GM19372 (cell line): Measurements from ENCODE around the gene COA6.
"Not testable (repeated sequence)": the region's sequence is repeated elsewhere in the genome, so short reads cannot be mapped to it uniquely, and the experiment has no call there.

Source experiments
- ATAC-seq: cut with Tn5 transposase; IDR thresholded peaks from one replicate; pipeline ENCODE4 v1.9.1; 2021; ENCODE audit warnings: mild to moderate bottlenecking, low read depth, moderate library complexity; ENCODE audit not compliant: unreplicated experiment

COA6 gene

GRCh38 chr1:234373064-234373958, at the start of gene COA6:
Gene COA6 (plus strand): TSS chr1:234373456. CDS start chr1:234373467, 11 bp downstream.
- ATAC-seq: peak; percentile 90

- ATAC-seq: no peak
These were observed 48.4 kb upstream of the COA6 start for GRCh38 chr1:234324821-234325220.

GRCh38 chr1:234325878-234326496, 47.3 kb upstream of the COA6 start:
- ATAC-seq: peak; percentile 42

GRCh38 chr1:234326497-234327366, 46.5 kb upstream of the COA6 start:
- ATAC-seq: peak; percentile 68

- no peak for ATAC-seq
These were observed 45.6 kb upstream of the COA6 start for GRCh38 chr1:234327577-234328164.

- ATAC-seq: no peak
These were observed 42.4 kb upstream of the COA6 start for GRCh38 chr1:234330843-234331215.

- ATAC-seq: no peak
These were observed 41.7 kb upstream of the COA6 start for GRCh38 chr1:234331507-234331906.

GRCh38 chr1:234336359-234336758, 36.9 kb upstream of the COA6 start:
- no peak for ATAC-seq

GRCh38 chr1:234337233-234337632, 36.0 kb upstream of the COA6 start:
- ATAC-seq: no peak

- ATAC-seq: no peak
These were observed 32.7 kb upstream of the COA6 start for GRCh38 chr1:234340528-234340927.

GRCh38 chr1:234342774-234343173, 30.5 kb upstream of the COA6 start:
- no peak for ATAC-seq

- no peak for ATAC-seq
These were observed 28.0 kb upstream of the COA6 start for GRCh38 chr1:234345237-234345636.

GRCh38 chr1:234348964-234349363, 24.3 kb upstream of the COA6 start:
- no peak for ATAC-seq

- no peak for ATAC-seq
These were observed 17.3 kb upstream of the COA6 start for GRCh38 chr1:234355782-234356510.

- ATAC-seq: not testable (repeated sequence)
These were observed 16.5 kb upstream of the COA6 start for GRCh38 chr1:234356615-234357269.

GRCh38 chr1:234357831-234358230, 15.4 kb upstream of the COA6 start:
- no peak for ATAC-seq

GRCh38 chr1:234361102-234361603, 12.1 kb upstream of the COA6 start:
- no peak for ATAC-seq

GRCh38 chr1:234362558-234362957, 10.7 kb upstream of the COA6 start:
- no peak for ATAC-seq

- no peak for ATAC-seq
These were observed 4.8 kb upstream of the COA6 start for GRCh38 chr1:234368320-234369032.
